Liver (tissue), 9 donors: ENCODE results near the gene CLEC16A. TPM values are rescaled to one million over a fixed set of nuclear protein-coding genes. Genes with fewer than 3 reads are reported as not detected.

ENCODE experiments used
- DNase-seq: peaks from one replicate; pipeline ENCODE4 v3.0.0-alpha.2; 2017; ENCODE audit warnings: low spot score
- H3K27ac ChIP-seq, 2 donors: one replicate each; pipeline ENCODE4 v1.7.0; 2013; ENCODE audit warnings: inconsistent platforms in 2 of 2, low read length in 2 of 2, control low read depth in 1 of 2, low read depth in 1 of 2, mild to moderate bottlenecking in 1 of 2
- H3K27me3 ChIP-seq, 4 donors: one replicate each; pipeline versions ENCODE4 v1.6.1 to v1.7.0; 2013; ENCODE audit warnings: low read length in 3 of 4, inconsistent platforms in 1 of 4, mild to moderate bottlenecking in 1 of 4, moderate library complexity in 1 of 4; ENCODE audit not compliant: control insufficient read depth in 4 of 4, insufficient read depth in 4 of 4
- H3K36me3 ChIP-seq, 4 donors: one replicate each; pipeline versions ENCODE4 v1.6.1 to v1.7.0; 2013; ENCODE audit warnings: low read length in 3 of 4, mild to moderate bottlenecking in 3 of 4, low read depth in 1 of 4, moderate library complexity in 1 of 4; ENCODE audit not compliant: control insufficient read depth in 4 of 4, insufficient read depth in 3 of 4
- H3K4me1 ChIP-seq, 4 donors: one replicate each; pipeline versions ENCODE4 v1.6.1 to v1.7.0; 2013; ENCODE audit warnings: low read length in 3 of 4, mild to moderate bottlenecking in 3 of 4, moderate library complexity in 1 of 4; ENCODE audit not compliant: control insufficient read depth in 4 of 4, insufficient read depth in 4 of 4
- H3K4me3 ChIP-seq, 3 donors: one replicate each; pipeline versions ENCODE4 v1.6.1 to v1.7.0; 2013; ENCODE audit warnings: low read length in 3 of 3, control low read depth in 1 of 3, low read depth in 1 of 3, mild to moderate bottlenecking in 1 of 3
- H3K9ac ChIP-seq, 2 donors: one replicate each; pipeline ENCODE4 v1.7.0; 2013; ENCODE audit warnings: low read length in 2 of 2, mild to moderate bottlenecking in 2 of 2, moderate library complexity in 2 of 2, control low read depth in 1 of 2, low read depth in 1 of 2
- H3K9me3 ChIP-seq, 4 donors: one replicate each; pipeline versions ENCODE4 v1.6.1 to v1.7.0; 2013; ENCODE audit warnings: low read length in 3 of 4; ENCODE audit not compliant: control insufficient read depth in 4 of 4
- EGR1 ChIP-seq, 2 donors: IDR thresholded peaks; 2 replicates each; pipeline ENCODE4 v1.6.1; 2016 to 2018; ENCODE audit warnings: antibody characterized with exemption in 2 of 2, low read depth in 2 of 2
- FOXA1 ChIP-seq: IDR thresholded peaks from 2 replicates; pipeline ENCODE4 v1.6.1; 2016; ENCODE audit warnings: antibody characterized with exemption
- FOXA2 ChIP-seq: IDR thresholded peaks from 2 replicates; pipeline ENCODE4 v1.6.1; 2016; ENCODE audit warnings: antibody characterized with exemption
- GABPA ChIP-seq, 2 donors: IDR thresholded peaks in 1 of 2; conservative IDR thresholded peaks in 1 of 2; 2 replicates each; pipeline ENCODE4 v1.6.1; 2016; ENCODE audit warnings: antibody characterized with exemption in 2 of 2, mild to moderate bottlenecking in 1 of 2, moderate library complexity in 1 of 2
- HNF4A ChIP-seq, 2 donors: conservative IDR thresholded peaks; 2 replicates each; pipeline ENCODE4 v1.6.1; 2016; ENCODE audit warnings: antibody characterized with exemption in 2 of 2, mild to moderate bottlenecking in 2 of 2
- HNF4G ChIP-seq: IDR thresholded peaks from 2 replicates; pipeline ENCODE4 v1.6.1; 2016; ENCODE audit warnings: antibody characterized with exemption
- JUND ChIP-seq, 2 donors: IDR thresholded peaks; 2 replicates each; pipeline ENCODE4 v1.6.1; 2016; ENCODE audit warnings: antibody characterized with exemption in 2 of 2
- NR2F2 ChIP-seq: IDR thresholded peaks from 2 replicates; pipeline ENCODE4 v1.6.1; 2016; ENCODE audit warnings: antibody characterized with exemption
- RAD21 ChIP-seq, 2 donors: IDR thresholded peaks; 2 replicates each; pipeline ENCODE4 v1.6.1; 2016; ENCODE audit warnings: antibody characterized with exemption in 2 of 2, mild to moderate bottlenecking in 2 of 2
- RXRA ChIP-seq, 2 donors: IDR thresholded peaks; 2 replicates each; pipeline ENCODE4 v1.6.1; 2017 to 2018; ENCODE audit warnings: antibody characterized with exemption in 2 of 2, mild to moderate bottlenecking in 1 of 2
- SP1 ChIP-seq: IDR thresholded peaks from 2 replicates; pipeline ENCODE4 v1.6.1; 2018; ENCODE audit warnings: antibody characterized with exemption, mild to moderate bottlenecking
- TAF1 ChIP-seq: conservative IDR thresholded peaks from 2 replicates; pipeline ENCODE4 v1.6.1; 2016; ENCODE audit warnings: antibody characterized with exemption, mild to moderate bottlenecking
- YY1 ChIP-seq: IDR thresholded peaks from 2 replicates; pipeline ENCODE4 v1.6.1; 2016; ENCODE audit warnings: antibody characterized with exemption, mild to moderate bottlenecking
- WGBS: extraction: QIAGEN DNeasy Blood & Tissue Kit; methylation state at CpG from one replicate; pipeline ENCODE4 v1.1.7; 2013; 5-methylcytosine and 5-hydroxymethylcytosine counted together
- polyA plus RNA-seq, 2 donors: library from polyadenylated mRNA; stranded (reverse) in 1 of 2; unstranded in 1 of 2; fragments of 200-250 nt in 1 of 2; fragments of >200 nt in 1 of 2; fragmentation: Nextera tagmentation in 1 of 2; extraction: Ambion mirVana in 1 of 2; gene quantifications; one replicate each; pipeline versions ENCODE4 v1.2.1 to v1.2.3, GENCODE V29; 2013 to 2015
- total RNA-seq, 2 donors: library from RNA; depleted of rRNA; stranded (reverse); fragments of >200 nt; gene quantifications; one replicate each; pipeline ENCODE4 v1.2.3, GENCODE V29; 2014
- TF ChIP-seq, protein P1 (sequence below): IDR thresholded peaks from 2 replicates; pipeline ENCODE4 v1.6.1; 2016; ENCODE audit warnings: antibody characterized with exemption, mild to moderate bottlenecking
- TF ChIP-seq, protein P2 (sequence below): IDR thresholded peaks from 2 replicates; pipeline ENCODE4 v1.6.1; 2016; ENCODE audit warnings: antibody characterized with exemption
- TF ChIP-seq, protein P3 (sequence below): fragments of 150-350 bp; IDR thresholded peaks from 2 replicates; pipeline ENCODE4 v1.5.1; 2017; ENCODE audit warnings: improper control_type of control experiment, low read depth, low read length; ENCODE audit not compliant: missing input control
- TF ChIP-seq, protein P4 (sequence below): IDR thresholded peaks from 2 replicates; pipeline ENCODE4 v1.6.1; 2016; ENCODE audit warnings: antibody characterized with exemption
- TF ChIP-seq, protein P5 (sequence below): IDR thresholded peaks from 2 replicates; pipeline ENCODE4 v1.6.1; 2016; ENCODE audit warnings: antibody characterized with exemption
- donor health status: healthy.
- donor health status: healthy.
- donor health status: healthy.
- donor health status: healthy.
- donor health status: healthy.

CLEC16A gene
- total and polyA plus RNA-seq, 4 donors = 9.7 to 23.0 (median 17.4) TPM

DNA sequence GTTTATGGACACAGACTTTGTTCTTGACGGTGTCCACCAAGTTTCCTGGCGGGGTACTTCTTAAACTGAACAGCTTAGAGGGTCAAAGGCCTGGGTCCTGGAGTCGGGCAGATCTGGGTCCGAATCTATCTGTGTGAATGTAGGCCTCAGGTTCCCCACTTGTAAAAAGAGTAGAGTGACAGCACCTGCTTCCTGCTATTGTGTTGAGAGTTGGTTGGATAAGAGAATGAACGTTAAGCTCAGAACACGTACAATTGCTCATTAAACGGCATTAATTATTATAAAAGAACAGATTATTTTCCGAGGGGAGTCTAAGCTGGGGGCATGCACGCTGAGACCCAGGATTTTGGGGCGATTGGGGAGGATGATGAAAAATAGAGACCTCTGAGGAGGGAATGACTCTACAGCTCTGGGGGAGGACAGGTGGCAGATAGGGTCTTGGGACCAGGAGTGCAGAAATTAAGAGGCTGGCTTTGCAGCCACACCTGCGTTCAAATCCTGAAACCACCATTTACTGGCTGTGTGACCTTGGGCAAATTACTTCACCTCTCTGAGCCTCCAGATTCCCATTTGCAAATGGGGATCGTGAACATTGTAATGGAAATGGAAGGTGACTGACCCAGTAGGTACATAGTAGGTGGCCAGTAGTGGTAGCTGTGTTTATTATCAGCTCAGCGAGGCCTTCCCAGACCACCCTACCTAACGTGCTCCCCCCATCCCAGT, 862 bp downstream of the CLEC16A start:
- peak overlapping the region; percentile 58 to 93 (median 71) for H3K4me3 ChIP-seq
- no peak for DNase-seq
- H3K27ac ChIP-seq = no peak overlapping the region
- H3K36me3 ChIP-seq = no peaks in the 10 kb centered on the region
- H3K4me1 ChIP-seq = peaks cover 7 to 49% (median 37%) of the 10 kb centered on the region in 4 donors
- peak overlapping the region; percentile 11 to 77 for H3K9ac ChIP-seq
- WGBS = 35% methylated on average over 14 of the region's 14 CpGs
- no peaks in the 10 kb centered on the region for H3K27me3 ChIP-seq
- H3K9me3 ChIP-seq = no peaks in the 10 kb centered on the region
- TF ChIP-seq NR2F2 (no peak), TAF1 (no peak), RXRA (IDR thresholded peaks at IDR 0.05) (no peak), FOXA1 (no peak), FOXA2 (no peak), GABPA (IDR thresholded peaks at IDR 0.05 in 1 of 2, conservative IDR thresholded peaks at IDR 0.05 in 1 of 2) (no peak), EGR1 (IDR thresholded peaks at IDR 0.05; ENCODE audit: low read depth in 2 of 2) (no peak), SP1 (no peak), HNF4A (conservative IDR thresholded peaks at IDR 0.05) (no peak), JUND (IDR thresholded peaks at IDR 0.05) (no peak), HNF4G (no peak), RAD21 (IDR thresholded peaks at IDR 0.05) (no peak), YY1 (no peak)
- TF ChIP-seq, protein P1, sequence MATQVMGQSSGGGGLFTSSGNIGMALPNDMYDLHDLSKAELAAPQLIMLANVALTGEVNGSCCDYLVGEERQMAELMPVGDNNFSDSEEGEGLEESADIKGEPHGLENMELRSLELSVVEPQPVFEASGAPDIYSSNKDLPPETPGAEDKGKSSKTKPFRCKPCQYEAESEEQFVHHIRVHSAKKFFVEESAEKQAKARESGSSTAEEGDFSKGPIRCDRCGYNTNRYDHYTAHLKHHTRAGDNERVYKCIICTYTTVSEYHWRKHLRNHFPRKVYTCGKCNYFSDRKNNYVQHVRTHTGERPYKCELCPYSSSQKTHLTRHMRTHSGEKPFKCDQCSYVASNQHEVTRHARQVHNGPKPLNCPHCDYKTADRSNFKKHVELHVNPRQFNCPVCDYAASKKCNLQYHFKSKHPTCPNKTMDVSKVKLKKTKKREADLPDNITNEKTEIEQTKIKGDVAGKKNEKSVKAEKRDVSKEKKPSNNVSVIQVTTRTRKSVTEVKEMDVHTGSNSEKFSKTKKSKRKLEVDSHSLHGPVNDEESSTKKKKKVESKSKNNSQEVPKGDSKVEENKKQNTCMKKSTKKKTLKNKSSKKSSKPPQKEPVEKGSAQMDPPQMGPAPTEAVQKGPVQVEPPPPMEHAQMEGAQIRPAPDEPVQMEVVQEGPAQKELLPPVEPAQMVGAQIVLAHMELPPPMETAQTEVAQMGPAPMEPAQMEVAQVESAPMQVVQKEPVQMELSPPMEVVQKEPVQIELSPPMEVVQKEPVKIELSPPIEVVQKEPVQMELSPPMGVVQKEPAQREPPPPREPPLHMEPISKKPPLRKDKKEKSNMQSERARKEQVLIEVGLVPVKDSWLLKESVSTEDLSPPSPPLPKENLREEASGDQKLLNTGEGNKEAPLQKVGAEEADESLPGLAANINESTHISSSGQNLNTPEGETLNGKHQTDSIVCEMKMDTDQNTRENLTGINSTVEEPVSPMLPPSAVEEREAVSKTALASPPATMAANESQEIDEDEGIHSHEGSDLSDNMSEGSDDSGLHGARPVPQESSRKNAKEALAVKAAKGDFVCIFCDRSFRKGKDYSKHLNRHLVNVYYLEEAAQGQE = no peak
- TF ChIP-seq, protein P2, sequence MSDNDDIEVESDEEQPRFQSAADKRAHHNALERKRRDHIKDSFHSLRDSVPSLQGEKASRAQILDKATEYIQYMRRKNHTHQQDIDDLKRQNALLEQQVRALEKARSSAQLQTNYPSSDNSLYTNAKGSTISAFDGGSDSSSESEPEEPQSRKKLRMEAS = no peak
- TF ChIP-seq, protein P3, sequence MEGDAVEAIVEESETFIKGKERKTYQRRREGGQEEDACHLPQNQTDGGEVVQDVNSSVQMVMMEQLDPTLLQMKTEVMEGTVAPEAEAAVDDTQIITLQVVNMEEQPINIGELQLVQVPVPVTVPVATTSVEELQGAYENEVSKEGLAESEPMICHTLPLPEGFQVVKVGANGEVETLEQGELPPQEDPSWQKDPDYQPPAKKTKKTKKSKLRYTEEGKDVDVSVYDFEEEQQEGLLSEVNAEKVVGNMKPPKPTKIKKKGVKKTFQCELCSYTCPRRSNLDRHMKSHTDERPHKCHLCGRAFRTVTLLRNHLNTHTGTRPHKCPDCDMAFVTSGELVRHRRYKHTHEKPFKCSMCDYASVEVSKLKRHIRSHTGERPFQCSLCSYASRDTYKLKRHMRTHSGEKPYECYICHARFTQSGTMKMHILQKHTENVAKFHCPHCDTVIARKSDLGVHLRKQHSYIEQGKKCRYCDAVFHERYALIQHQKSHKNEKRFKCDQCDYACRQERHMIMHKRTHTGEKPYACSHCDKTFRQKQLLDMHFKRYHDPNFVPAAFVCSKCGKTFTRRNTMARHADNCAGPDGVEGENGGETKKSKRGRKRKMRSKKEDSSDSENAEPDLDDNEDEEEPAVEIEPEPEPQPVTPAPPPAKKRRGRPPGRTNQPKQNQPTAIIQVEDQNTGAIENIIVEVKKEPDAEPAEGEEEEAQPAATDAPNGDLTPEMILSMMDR = no peak
- TF ChIP-seq, protein P4, sequence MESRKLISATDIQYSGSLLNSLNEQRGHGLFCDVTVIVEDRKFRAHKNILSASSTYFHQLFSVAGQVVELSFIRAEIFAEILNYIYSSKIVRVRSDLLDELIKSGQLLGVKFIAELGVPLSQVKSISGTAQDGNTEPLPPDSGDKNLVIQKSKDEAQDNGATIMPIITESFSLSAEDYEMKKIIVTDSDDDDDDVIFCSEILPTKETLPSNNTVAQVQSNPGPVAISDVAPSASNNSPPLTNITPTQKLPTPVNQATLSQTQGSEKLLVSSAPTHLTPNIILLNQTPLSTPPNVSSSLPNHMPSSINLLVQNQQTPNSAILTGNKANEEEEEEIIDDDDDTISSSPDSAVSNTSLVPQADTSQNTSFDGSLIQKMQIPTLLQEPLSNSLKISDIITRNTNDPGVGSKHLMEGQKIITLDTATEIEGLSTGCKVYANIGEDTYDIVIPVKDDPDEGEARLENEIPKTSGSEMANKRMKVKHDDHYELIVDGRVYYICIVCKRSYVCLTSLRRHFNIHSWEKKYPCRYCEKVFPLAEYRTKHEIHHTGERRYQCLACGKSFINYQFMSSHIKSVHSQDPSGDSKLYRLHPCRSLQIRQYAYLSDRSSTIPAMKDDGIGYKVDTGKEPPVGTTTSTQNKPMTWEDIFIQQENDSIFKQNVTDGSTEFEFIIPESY = no peak
- TF ChIP-seq, protein P5, sequence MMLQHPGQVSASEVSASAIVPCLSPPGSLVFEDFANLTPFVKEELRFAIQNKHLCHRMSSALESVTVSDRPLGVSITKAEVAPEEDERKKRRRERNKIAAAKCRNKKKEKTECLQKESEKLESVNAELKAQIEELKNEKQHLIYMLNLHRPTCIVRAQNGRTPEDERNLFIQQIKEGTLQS = no peak
